GM18505 (cell line): ENCODE measurements around the gene MS4A6A.
"Not testable (repeated sequence)": the region's sequence is repeated elsewhere in the genome, so short reads cannot be mapped to it uniquely, and the experiment has no call there.

ENCODE experiments used
- ATAC-seq: cut with Tn5 transposase; IDR thresholded peaks from one replicate; pipeline ENCODE4 v1.9.1; 2021; ENCODE audit not compliant: unreplicated experiment
- POLR2A ChIP-seq: IDR thresholded peaks from 4 replicates; pipeline ENCODE4 v1.6.1; 2011; ENCODE audit warnings: borderline replicate concordance; ENCODE audit not compliant: insufficient read depth, insufficient read length; ENCODE audit errors: extremely low read depth

Gene MS4A6A, protein sequence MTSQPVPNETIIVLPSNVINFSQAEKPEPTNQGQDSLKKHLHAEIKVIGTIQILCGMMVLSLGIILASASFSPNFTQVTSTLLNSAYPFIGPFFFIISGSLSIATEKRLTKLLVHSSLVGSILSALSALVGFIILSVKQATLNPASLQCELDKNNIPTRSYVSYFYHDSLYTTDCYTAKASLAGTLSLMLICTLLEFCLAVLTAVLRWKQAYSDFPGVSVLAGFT

DNA sequence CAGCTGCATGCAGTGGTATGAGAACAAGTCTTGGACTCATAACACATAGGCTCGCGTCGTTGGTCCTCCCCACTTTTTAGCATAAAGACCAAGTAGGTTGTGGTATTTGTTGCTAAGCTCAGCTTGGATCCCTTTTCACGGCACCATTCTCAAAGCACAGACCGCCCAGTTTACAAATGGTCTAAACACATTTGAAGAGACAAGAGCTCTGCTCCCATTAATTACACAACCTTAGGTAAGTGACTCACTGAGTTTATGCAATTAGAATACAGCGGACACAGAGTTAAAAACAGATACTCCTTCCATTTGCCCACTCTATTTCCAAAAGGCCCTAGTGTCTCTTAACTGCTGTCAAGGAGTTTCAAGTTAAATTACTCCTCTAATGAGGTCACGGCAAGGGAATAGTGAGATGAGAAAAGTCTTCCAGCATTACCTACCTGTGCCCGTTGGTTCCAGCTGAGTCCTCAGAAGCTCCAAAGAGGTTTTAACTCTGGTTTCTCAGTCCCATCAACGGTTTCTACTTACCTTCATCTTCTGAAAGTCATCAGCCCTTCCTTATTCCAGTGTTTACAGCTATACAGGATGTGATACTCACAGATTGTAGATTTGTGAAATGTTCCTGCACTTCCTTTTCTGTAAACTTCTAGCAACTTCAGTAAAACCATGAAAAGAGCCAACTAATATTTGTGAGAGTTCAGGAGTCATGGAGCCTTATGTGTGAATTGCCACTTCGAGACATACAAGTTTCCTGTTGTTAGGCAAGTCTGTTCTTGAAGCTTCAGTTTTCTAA is at the start of gene MS4A6A:
MS4A6A (minus strand) TSS at position 543 of the 790 bp plus-strand sequence. CDS start 1,356 bp downstream, outside the sequence.
- no peak for TF ChIP-seq POLR2A
- ATAC-seq, result no peak

DNA sequence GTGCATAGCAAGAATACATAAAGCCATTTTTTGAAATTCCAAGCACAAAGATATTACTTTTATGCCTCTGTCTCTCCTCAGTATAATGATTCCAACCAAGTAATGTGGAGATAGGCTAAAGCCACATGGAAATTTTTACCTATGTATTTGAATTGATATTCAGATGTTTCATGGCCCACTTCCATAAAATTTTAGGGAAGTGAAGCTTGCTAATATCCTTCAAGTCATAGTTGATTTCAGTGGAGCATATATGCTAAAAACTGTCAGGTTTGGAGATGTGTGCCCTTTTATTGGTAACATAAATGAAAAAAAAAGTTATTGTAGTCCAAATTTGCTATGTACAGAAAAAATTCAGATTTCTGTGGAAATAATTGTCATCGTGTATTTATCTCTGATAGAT is 47.8 kb upstream of the MS4A6A start:
- TF ChIP-seq POLR2A, result no peak
- no peak for ATAC-seq

DNA sequence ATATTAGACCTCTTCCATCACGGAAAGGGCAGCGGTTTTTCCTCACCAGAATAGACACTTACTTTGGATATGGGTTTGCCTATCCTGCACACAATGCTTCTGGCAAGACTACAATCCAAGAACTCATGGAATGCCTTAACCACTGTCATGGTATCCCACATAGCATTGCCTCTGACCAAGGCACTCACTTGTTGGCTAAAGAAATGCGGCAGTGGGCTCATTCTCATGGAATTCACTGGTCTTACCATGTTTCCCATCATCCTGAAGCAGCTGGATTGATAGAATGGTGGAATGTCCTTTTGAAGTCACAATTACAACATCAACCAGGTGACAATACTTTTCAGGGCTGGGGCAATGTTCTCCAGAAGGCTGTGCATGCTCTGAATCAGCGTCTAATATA is 39.3 kb upstream of the MS4A6A start:
- no peak for TF ChIP-seq POLR2A
- no peak for ATAC-seq

DNA sequence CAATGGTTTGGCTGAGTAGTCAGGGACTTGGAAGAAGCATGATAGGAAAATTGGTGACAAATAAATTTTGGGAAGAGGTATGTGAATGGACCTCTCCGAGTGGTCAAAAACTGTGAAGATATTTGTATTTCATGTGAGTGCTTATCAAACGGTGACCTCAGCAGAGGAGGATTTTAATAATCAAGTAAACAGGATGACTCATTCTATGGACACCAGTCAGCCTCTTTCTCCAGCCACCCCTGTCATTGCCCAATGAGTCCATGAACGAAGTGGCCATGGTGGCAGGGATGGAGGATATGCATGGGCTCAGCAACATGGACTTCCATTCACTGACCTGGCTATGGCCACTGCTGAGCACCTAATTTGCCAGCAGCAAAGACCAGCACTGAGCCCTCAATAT is 38.8 kb upstream of the MS4A6A start:
- no peak for ATAC-seq
- TF ChIP-seq POLR2A, result no peak

DNA sequence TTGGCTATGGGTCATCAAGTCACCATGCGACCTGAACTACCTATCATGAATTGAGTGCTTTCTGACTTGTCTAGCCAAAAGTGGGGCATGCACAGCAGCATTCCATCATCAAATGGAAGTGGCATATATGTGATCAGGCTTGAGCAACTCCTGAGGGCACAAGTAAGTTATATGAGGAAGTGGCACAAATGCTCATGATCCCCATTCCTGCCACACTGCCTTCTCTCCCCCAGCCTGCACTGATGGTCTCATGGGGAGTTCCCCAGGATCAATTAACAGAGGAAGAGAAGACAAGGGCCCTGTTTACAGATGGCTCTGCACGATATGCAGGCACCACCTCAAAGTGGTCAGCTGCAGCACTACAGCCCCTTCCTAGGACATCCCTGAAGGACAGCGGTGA is 38.3 kb upstream of the MS4A6A start:
- no peak for ATAC-seq
- TF ChIP-seq POLR2A, result no peak

DNA sequence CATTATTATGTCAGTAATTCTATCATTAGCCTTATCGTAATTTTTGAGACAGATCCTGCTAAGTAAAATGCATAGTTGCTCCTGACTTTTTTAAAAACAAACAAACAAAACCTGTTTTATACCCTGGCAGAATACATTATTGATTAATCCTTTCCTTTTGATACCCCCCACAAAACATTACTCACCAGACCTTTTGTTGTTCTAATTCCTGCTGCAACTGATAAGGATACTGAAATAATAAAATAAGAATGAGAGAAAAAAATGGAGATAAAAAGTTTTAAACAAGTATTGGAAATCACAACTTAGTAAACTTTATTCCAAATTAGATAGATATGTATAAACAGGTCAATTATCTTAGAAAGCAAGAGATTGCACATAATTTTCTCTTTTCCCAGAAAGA is 31.5 kb upstream of the MS4A6A start:
- ATAC-seq, result no peak
- TF ChIP-seq POLR2A, result no peak

DNA sequence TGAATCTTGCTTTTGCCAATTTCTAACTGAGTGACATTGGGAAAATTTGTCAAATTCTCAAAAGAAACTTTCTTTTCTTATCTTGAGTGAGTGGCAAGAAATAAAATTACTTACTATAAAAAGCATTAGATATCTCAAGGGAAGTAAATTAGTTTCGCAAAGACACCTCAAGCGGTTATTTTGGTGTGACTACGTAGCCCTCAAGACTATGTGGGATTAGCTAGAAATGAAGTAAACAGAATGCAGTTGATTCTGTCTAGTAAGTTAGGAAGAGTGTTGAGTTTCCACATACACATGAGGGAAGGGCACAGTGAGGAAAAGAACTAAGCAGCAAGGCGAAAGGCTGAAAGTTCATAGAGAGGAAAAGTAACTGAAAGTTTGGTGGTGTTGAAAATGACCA is 28.3 kb upstream of the MS4A6A start:
- no peak for ATAC-seq
- TF ChIP-seq POLR2A, result no peak

DNA sequence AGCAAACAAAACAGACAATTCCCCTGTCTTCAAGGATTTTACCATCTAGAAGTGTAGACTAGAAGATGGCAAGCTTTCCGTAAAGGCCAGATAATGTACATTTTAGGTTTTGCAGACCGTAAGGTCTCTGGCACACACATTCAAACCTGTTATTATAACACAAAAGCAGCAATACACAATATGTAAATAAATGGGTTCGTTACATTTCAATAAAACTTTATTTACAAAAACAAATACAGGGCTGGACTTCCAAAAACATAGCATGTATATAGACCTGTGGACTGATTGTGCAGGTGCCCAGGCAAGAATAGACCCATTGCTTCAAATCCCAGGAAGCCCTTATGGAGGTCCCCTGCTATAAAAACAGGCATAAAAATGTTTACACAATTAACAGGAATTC is 27.1 kb upstream of the MS4A6A start:
- no peak for TF ChIP-seq POLR2A
- ATAC-seq, result no peak

DNA sequence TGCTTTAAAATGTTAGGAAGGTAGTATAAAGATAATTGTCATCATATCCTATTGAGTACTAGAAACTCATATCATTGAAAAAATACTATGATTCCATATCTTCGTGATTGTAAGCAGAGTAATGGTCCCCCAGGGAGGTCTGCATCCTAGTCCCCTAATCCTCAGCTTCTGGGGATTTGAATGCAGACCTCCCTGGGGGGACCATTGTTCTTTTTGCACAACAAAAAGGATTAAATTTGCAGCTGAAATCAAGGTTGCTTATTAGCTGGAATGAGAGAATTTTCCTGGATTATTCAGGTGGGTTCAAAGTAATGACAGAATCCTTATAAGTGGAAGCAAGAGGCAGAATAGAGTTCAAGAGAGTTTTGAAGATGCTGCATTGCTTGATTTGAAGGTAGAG is 26.1 kb upstream of the MS4A6A start:
- ATAC-seq, result no peak
- TF ChIP-seq POLR2A, result no peak

DNA sequence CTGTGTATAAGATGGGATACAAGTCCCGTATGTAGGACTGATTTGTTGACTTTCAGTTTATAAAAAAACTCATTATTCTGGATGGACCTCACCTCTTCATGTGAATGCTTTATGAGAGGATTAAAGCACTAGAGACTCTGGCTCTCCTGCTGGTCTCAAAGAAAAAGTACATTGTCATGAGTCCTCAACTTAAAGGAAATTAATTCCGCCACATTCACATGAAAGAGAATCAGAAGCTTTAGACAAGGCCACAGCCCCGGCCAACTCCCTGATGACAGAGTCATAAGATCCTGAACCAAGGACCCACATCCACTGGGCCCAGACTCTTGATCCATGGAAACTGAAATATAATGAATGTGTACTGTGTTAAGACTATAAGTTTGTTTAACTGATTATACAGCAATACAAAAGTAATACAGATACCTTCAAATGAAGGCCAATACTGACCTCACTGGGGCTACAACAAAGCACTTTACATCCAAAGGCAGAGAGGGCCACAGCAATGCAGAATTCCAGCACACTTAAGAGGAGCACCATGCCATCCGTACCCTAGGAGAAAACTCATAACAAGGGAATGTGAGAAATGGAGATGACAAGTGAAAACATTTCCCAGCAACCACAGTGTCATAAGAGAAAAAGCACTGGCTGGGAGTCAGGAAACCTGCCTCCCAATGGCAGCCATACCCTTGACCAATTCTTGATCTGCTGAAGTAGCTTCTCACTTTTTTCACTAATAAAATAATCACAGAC is 25.4 kb upstream of the MS4A6A start:
- TF ChIP-seq POLR2A, result no peak
- ATAC-seq, result no peak

DNA sequence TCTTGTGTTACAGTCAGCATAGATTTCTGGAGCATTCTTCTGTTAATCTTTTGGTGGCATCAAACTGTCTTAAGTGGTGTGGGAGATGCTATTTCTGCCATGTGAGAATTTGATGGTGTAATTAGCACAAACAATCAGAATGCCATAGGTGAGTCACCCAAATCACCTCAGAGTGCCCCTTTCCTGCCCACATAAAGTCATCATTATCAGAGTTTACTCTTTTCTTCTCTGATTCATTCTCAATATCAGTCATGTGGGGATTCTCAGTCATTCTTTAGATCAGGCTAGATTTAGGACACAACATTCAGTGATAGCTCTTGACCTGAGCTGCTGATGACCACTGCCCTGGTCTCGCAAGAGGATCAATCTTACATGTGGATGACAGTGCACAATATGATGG is 23.7 kb upstream of the MS4A6A start:
- TF ChIP-seq POLR2A, result no peak
- no peak for ATAC-seq

DNA sequence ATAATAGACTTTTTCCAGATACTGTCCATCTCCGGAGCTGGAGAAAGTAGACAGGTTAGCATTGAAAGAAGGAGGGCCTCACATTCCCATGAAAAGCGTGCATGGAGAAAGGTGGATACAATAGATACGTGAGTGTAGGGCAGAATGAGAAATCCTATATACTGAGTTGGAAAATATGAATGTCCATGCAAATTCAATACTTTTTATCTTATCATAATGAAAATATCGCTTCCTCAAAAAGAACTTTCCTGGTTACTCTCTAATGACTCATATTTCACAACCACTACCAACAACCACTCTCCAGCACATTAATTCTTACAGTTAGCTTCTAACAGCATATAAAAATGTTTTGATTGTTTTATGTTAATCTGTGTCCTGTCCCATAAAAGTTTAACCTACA is 22.0 kb upstream of the MS4A6A start:
- TF ChIP-seq POLR2A, result no peak
- peak; percentile 74 for ATAC-seq

DNA sequence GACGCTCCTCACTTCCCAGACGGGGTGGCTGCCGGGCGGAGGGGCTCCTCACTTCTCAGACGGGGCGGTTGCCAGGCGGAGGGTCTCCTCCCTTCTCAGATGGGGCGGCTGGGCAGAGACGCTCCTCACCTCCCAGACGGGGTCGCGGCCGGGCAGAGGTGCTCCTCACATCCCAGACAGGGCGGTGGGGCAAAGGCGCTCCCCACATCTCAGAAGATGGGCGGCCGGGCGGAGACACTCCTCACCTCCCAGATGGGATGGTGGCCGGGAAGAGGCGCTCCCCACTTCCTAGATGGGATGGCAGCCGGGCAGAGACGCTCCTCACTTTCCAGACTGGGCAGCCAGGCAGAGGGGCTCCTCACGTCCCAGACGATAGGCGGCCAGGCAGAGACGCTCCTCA is 18.5 kb upstream of the MS4A6A start:
- not testable (repeated sequence) for ATAC-seq

DNA sequence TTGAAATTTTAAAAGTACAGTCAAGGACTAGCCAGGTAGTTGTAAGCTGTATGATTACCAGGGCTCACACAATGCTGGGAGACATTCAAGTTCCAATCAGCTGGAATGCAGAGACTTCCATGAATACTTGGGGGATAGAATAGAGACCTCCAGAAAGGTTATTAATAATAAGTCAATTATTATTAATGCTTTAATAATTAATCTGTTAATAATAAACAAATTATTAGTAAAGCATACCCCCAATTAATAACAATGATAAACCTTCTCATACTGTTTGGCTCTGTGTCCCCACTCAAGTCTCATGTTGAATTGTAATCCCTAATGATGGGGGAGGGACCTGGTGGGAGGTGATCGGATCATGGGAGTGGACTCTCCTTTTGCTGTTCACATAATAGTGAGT is 14.6 kb upstream of the MS4A6A start:
- ATAC-seq, result no peak
- TF ChIP-seq POLR2A, result no peak
